CD4-positive, CD25-positive, alpha-beta regulatory T cell (primary cell): ENCODE measurements around the gene LRRC40. TPM values are rescaled to one million over a fixed set of nuclear protein-coding genes. Genes with fewer than 3 reads are reported as not detected.
A peak's percentile ranks its signal among the peaks of the same experiment; 100 is the strongest.
"Not testable (repeated sequence)": the region's sequence is repeated elsewhere in the genome, so short reads cannot be mapped to it uniquely, and the experiment has no call there.

Experiments
- ATAC-seq, 2 donors: fragments of 150-1000 bp; cut with Tn5 transposase; one replicate each; pipeline ENCODE4 v1.10.0; 2021; ENCODE audit warnings: low read depth in 2 of 2, moderate number of reproducible peaks in 2 of 2, moderate library complexity in 1 of 2
- DNase-seq, 3 donors: peaks; one replicate each; pipeline versions ENCODE4 v3.0.0 to v3.0.0-alpha.2; 2012 to 2022; ENCODE audit warnings: mixed read lengths in 1 of 3
- H3K27ac ChIP-seq: one replicate; pipeline ENCODE4 v1.7.0; 2013; ENCODE audit warnings: mild to moderate bottlenecking, low read length; ENCODE audit not compliant: insufficient read depth, poor library complexity, severe bottlenecking
- H3K27me3 ChIP-seq: one replicate; pipeline ENCODE4 v1.7.0; 2013; ENCODE audit warnings: low read length; ENCODE audit not compliant: control insufficient read depth, insufficient read depth
- H3K36me3 ChIP-seq: one replicate; pipeline ENCODE4 v1.7.0; 2013; ENCODE audit warnings: mild to moderate bottlenecking, low read length, moderate library complexity; ENCODE audit not compliant: control insufficient read depth, insufficient read depth
- H3K4me1 ChIP-seq: 2 replicates; pipeline ENCODE4 v1.7.0; 2013; ENCODE audit warnings: mild to moderate bottlenecking, low read length; ENCODE audit not compliant: insufficient read depth, control insufficient read depth, poor library complexity, severe bottlenecking
- H3K4me3 ChIP-seq: one replicate; pipeline ENCODE4 v1.7.0; 2013; ENCODE audit warnings: low read depth, mild to moderate bottlenecking, low read length, moderate library complexity
- H3K9me3 ChIP-seq, 2 experiments: 1 replicate in 1 of 2; 2 replicates in 1 of 2; pipeline ENCODE4 v1.7.0; 2013; ENCODE audit warnings: low read length in 2 of 2, mild to moderate bottlenecking in 1 of 2, moderate library complexity in 1 of 2; ENCODE audit not compliant: control insufficient read depth in 2 of 2
- H3K27ac Mint-ChIP-seq, 3 donors: one replicate each; pipeline ENCODE4 v1.8.0; 2020 to 2022; ENCODE audit warnings: mild to moderate bottlenecking in 3 of 3, mixed read lengths in 3 of 3, moderate library complexity in 2 of 3
- H3K27me3 Mint-ChIP-seq: one replicate; pipeline ENCODE4 v1.8.0; 2022; ENCODE audit warnings: mild to moderate bottlenecking, mixed read lengths
- H3K36me3 Mint-ChIP-seq: one replicate; pipeline ENCODE4 v1.8.0; 2020; ENCODE audit warnings: mixed read lengths
- H3K4me1 Mint-ChIP-seq, 4 donors: one replicate each; pipeline ENCODE4 v1.8.0; 2020 to 2022; ENCODE audit warnings: mixed read lengths in 4 of 4, mild to moderate bottlenecking in 1 of 4
- H3K4me3 Mint-ChIP-seq, 4 donors: one replicate each; pipeline ENCODE4 v1.8.0; 2020 to 2022; ENCODE audit warnings: mild to moderate bottlenecking in 4 of 4, mixed read lengths in 4 of 4, moderate library complexity in 3 of 4
- H3K9me3 Mint-ChIP-seq, 7 donors: one replicate each; pipeline ENCODE4 v1.8.0; 2020 to 2022; ENCODE audit warnings: mixed read lengths in 7 of 7, mild to moderate bottlenecking in 3 of 7, moderate library complexity in 2 of 7
- polyA plus RNA-seq, 4 donors: library from polyadenylated mRNA; unstranded; fragments of 300-500 nt; fragmentation: Illumina TruSeq; gene quantifications; one replicate each; pipeline ENCODE4 v1.2.3, GENCODE V29; 2021
- total RNA-seq: library from RNA; stranded (reverse); gene quantifications from one replicate; pipeline ENCODE4 v1.2.3, GENCODE V29; 2022

Gene LRRC40
- total and polyA plus RNA-seq, 5 donors from 2014 or later: 6.9 to 15.7 (median 8.6) TPM

GRCh38 chr1:70200065-70200464, 5.3 kb downstream of the LRRC40 start:
- peaks cover 43 to 57% (median 53%) of the 10 kb centered on the region in 4 donors for H3K4me1 Mint-ChIP-seq
- no peak for ATAC-seq
- no peak overlapping the region for H3K4me3 ChIP-seq
- no peaks in the 10 kb centered on the region for H3K9me3 Mint-ChIP-seq
- peaks cover 10% of the 10 kb centered on the region for H3K36me3 Mint-ChIP-seq
- peaks cover 17% of the 10 kb centered on the region for H3K4me1 ChIP-seq
- H3K27me3 ChIP-seq: no peaks in the 10 kb centered on the region
- H3K9me3 ChIP-seq: no peaks in the 10 kb centered on the region
- H3K4me3 Mint-ChIP-seq: no peak overlapping the region
- no peaks in the 10 kb centered on the region for H3K27me3 Mint-ChIP-seq
- no peaks in the 10 kb centered on the region for H3K36me3 ChIP-seq
- no peak overlapping the region for H3K27ac Mint-ChIP-seq
- no peak overlapping the region for H3K27ac ChIP-seq
- no peak for DNase-seq

GRCh38 chr1:70196333-70196732, 9.0 kb downstream of the LRRC40 start:
- Mint-ChIP-seq H3K27ac (no peak overlapping the region), H3K36me3 (peaks cover 10% of the 10 kb centered on the region), H3K9me3 (peaks cover 0 to 5% (median 0%) of the 10 kb centered on the region in 7 donors), H3K4me3 (no peak overlapping the region), H3K4me1 (peaks cover 25 to 43% (median 36%) of the 10 kb centered on the region in 4 donors), H3K27me3 (no peaks in the 10 kb centered on the region)
- ATAC-seq: no peak
- Histone ChIP-seq H3K36me3 (no peaks in the 10 kb centered on the region), H3K4me3 (no peak overlapping the region), H3K27me3 (no peaks in the 10 kb centered on the region), H3K4me1 (no peaks in the 10 kb centered on the region), H3K27ac (no peak overlapping the region), H3K9me3 (no peaks in the 10 kb centered on the region)
- no peak for DNase-seq

- Histone ChIP-seq H3K9me3 (no peaks in the 10 kb centered on the region), H3K27ac (no peak overlapping the region), H3K4me3 (no peak overlapping the region), H3K36me3 (no peaks in the 10 kb centered on the region), H3K4me1 (no peaks in the 10 kb centered on the region), H3K27me3 (no peaks in the 10 kb centered on the region)
- Mint-ChIP-seq H3K9me3 (peaks cover 0 to 5% (median 0%) of the 10 kb centered on the region in 7 donors), H3K4me1 (peaks cover 23 to 41% (median 30%) of the 10 kb centered on the region in 4 donors), H3K36me3 (peaks cover 7% of the 10 kb centered on the region), H3K27ac (no peak overlapping the region), H3K4me3 (peak overlapping the region in 1 of 4 donors; percentile 21), H3K27me3 (no peaks in the 10 kb centered on the region)
- DNase-seq (no peak), ATAC-seq (no peak)
Observed at GRCh38 chr1:70195342-70195741, 10.0 kb downstream of the LRRC40 start.

GRCh38 chr1:70194601-70195000, 10.8 kb downstream of the LRRC40 start:
- Mint-ChIP-seq H3K27me3 (no peaks in the 10 kb centered on the region), H3K27ac (no peak overlapping the region)
- H3K4me1 ChIP-seq: no peaks in the 10 kb centered on the region

DNA sequence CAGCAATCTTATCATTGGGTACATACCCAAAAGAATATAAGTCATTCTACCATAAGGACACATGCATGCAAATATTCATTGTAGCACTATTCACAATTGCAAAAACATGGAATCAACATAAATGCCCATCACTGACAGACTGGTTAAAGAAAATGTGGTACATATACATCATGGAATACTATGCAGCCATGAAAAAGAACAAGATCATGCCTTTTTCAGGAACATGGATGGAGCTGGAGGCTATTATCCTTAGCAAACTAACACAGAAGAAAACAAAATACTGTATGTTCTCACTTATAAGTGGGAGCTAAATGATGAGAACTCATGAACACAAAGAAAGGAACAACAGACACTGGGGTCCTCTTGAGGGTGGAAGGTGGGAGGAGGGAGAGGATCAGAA, 12.9 kb downstream of the LRRC40 start:
- H3K4me1 ChIP-seq, ATAC-seq, H3K9me3 Mint-ChIP-seq, DNase-seq, H3K4me3 ChIP-seq, H3K4me3 Mint-ChIP-seq, H3K9me3 ChIP-seq, H3K27ac Mint-ChIP-seq, H3K27ac ChIP-seq, H3K27me3 Mint-ChIP-seq, H3K27me3 ChIP-seq, H3K36me3 ChIP-seq: not testable (repeated sequence)
- Mint-ChIP-seq H3K36me3 (peaks cover 11% of the 10 kb centered on the region), H3K4me1 (peaks cover 17 to 42% (median 26%) of the 10 kb centered on the region in 4 donors)

More at GRCh38 chr1:70194601-70195000, 10.8 kb downstream of the LRRC40 start:
- Histone ChIP-seq H3K27me3 (no peaks in the 10 kb centered on the region), H3K27ac (no peak overlapping the region), H3K36me3 (no peaks in the 10 kb centered on the region), H3K9me3 (no peaks in the 10 kb centered on the region), H3K4me3 (no peak overlapping the region)
- peaks cover 26 to 45% (median 31%) of the 10 kb centered on the region in 4 donors for H3K4me1 Mint-ChIP-seq
- H3K36me3 Mint-ChIP-seq: peaks cover 7% of the 10 kb centered on the region
- H3K4me3 Mint-ChIP-seq: no peak overlapping the region
- ATAC-seq (no peak), DNase-seq (no peak)
- peaks cover 0 to 5% (median 0%) of the 10 kb centered on the region in 7 donors for H3K9me3 Mint-ChIP-seq

GRCh38 chr1:70190180-70190579, 15.2 kb downstream of the LRRC40 start:
- Histone ChIP-seq H3K9me3 (no peaks in the 10 kb centered on the region), H3K4me3 (no peak overlapping the region), H3K36me3 (peaks cover 4% of the 10 kb centered on the region), H3K27me3 (no peaks in the 10 kb centered on the region), H3K27ac (no peak overlapping the region), H3K4me1 (no peaks in the 10 kb centered on the region)
- Mint-ChIP-seq H3K36me3 (peaks cover 15% of the 10 kb centered on the region), H3K9me3 (peaks cover 0 to 5% (median 0%) of the 10 kb centered on the region in 7 donors), H3K4me1 (peaks cover 21 to 34% (median 23%) of the 10 kb centered on the region in 4 donors), H3K27ac (peak overlapping the region in 1 of 3 donors; percentile 44), H3K27me3 (no peaks in the 10 kb centered on the region), H3K4me3 (no peak overlapping the region)
- ATAC-seq: no peak
- no peak for DNase-seq

DNA sequence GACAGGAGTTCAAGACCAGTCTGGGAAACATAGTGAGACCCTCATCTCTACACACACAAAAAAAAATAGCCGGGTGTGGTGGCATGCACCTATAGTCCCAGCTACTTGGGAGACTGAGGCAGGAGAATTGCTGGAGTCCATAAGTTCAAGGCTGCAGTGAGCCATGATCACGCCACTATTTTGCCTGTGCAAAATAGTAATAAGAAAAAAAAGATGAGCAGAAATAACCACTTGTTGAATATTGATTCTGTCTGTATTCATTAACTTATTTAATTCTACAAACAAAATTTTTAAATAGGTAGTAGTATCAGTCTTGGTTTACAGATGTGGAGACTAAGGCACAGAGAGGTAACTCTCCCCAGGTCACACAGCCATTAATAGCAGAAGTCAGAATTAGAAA, 16.9 kb downstream of the LRRC40 start:
- Mint-ChIP-seq H3K36me3 (peaks cover 20% of the 10 kb centered on the region), H3K27ac (no peak overlapping the region), H3K4me1 (peaks cover 17 to 22% (median 21%) of the 10 kb centered on the region in 4 donors), H3K27me3 (no peaks in the 10 kb centered on the region), H3K9me3 (peaks cover 0 to 5% (median 0%) of the 10 kb centered on the region in 7 donors), H3K4me3 (no peak overlapping the region)
- no peak overlapping the region for H3K4me3 ChIP-seq
- no peak for DNase-seq
- no peak overlapping the region for H3K27ac ChIP-seq
- H3K36me3 ChIP-seq: peaks cover 19% of the 10 kb centered on the region
- no peaks in the 10 kb centered on the region for H3K27me3 ChIP-seq
- H3K4me1 ChIP-seq: no peaks in the 10 kb centered on the region
- ATAC-seq: no peak
- H3K9me3 ChIP-seq: no peaks in the 10 kb centered on the region

- H3K9me3 ChIP-seq, H3K4me3 ChIP-seq, H3K27ac Mint-ChIP-seq, H3K27me3 Mint-ChIP-seq, DNase-seq, H3K4me3 Mint-ChIP-seq, H3K9me3 Mint-ChIP-seq, ATAC-seq, H3K4me1 ChIP-seq, H3K27me3 ChIP-seq, H3K27ac ChIP-seq: not testable (repeated sequence)
- peaks cover 29% of the 10 kb centered on the region for H3K36me3 ChIP-seq
- Mint-ChIP-seq H3K36me3 (peaks cover 31% of the 10 kb centered on the region), H3K4me1 (peaks cover 6 to 15% (median 9%) of the 10 kb centered on the region in 4 donors)
Observed at GRCh38 chr1:70185181-70185580, 20.2 kb downstream of the LRRC40 start.
